GM19468 (cell line): Measurements from ENCODE around the gene C20orf202.

Experiments used
- ATAC-seq: cut with Tn5 transposase; IDR thresholded peaks from one replicate; pipeline ENCODE4 v1.9.1; 2021; ENCODE audit warnings: mild to moderate bottlenecking, moderate library complexity, moderate number of reproducible peaks; ENCODE audit not compliant: unreplicated experiment; ENCODE audit errors: extremely low read depth

The C20orf202 gene

DNA sequence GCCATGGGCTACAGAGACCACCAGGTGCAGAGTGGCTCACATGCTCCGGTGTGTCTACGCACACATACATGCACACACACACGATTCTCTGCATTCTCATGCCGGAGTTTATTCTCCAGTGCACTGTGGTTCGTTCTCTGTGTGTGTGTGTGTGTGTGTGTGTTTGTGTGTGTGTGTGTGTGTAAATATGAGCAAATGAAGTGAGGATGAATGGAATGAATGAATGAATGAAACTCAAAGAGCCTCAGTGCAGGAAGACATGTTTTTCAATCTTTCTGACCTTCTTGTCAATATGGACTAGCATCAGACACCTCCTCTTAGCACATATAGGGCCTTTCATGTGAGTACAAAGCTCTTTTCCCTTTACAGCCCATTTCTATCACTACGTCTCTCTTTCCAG lies 20.1 kb upstream of the C20orf202 start:
- no peak for ATAC-seq

DNA sequence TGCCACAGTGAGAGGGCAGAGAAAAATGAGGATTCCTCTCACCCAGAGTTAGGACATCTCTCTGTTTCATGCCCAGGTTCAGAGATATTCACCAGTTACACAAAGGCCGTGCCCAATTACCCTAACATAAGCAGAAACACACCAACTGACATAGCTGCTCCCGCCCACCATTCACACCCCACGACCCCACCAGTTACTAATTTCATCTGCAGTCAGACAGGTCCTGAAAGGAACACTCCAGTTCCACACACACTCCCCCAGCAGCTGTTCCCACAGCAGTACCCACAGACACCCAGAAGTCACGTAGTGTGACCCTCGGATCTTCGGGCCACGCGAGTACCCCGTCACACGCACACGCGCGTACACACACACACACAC lies 19.0 kb upstream of the C20orf202 start:
- no peak for ATAC-seq

DNA sequence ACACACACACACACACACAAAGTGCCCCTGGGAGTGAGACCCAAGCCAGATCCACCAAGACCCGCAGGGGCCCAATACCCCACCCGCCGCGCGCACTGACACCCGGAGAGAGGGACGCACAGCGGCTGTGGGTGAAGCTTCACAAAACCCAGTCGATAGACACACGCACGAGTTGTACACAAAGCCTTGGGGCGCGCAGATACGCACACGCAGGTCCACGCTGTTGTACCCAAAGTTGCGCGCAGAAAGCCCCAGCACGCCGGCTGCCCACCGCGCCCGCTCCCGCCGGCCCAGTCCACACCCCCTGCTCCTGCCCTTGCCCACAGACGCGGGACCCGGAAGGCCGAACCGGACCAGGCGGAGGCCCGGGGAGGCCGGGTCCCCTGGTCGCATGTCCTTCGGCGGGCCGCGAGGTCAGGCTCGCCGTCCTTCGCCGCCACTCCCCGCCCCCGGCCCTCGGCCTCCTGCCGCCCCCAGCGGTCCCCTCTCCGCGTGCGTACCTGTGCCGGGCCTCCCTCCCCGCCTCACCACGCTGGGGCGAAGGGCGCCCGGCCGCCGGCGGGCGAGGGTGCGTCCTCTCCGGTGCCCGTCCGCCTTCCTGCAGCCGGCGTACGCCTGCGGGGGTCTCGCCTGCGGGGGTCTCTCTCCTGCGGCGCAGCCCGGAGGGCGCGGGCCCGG lies 18.5 kb upstream of the C20orf202 start, which contains the start of gene TMEM74B:
TMEM74B (minus strand) TSS at position 344 of the 678 bp plus-strand sequence. CDS start 1,180 bp downstream, outside the sequence.
- ATAC-seq: no peak

DNA sequence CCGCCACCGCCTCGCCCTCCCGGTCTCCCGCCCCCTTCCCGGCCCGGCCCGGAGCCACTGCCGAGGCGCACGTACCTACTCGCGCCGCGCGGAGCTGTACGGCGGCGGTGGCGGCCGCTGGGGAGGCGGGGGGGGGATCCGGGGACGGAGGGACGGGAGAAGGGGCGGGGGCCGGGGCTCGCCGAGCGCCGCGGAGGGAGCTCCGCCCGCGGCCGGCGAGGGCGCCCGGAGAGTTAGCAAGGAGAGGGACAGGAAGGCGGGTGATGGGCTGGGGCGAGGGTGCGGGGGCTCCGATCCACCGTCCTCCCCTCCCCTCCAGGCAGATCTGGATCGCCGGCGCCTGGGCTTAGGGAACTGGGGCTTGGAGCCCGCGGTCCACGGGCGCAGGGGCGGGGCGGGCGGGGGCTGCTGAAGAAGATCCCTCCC lies 17.9 kb upstream of the C20orf202 start:
- no peak for ATAC-seq

DNA sequence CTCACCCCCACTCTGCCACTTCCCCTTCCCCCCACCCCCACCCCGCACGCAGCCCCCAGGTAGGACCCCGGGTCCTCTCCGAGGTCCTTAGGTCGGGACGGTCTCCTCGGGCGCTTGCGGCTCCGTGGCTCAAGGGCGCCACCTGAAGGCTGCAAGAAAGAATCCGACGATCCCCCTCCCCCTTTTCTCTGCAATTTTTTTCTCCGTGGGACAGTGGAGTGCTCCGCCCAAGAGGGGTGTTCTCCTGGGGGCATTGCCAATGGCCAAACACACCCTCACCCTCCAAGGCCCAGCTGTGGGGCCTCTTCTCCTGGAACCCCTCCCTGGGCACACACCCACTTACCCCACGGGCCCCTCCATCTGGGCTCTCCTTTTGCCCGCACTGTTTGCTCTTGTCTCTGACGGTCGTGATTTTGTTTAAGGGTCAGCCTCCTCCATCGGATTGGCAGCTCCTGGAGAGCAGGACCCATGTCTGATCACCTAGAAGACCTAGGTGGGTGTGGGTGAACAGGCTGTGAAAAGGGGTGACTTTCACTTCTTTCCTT lies 17.4 kb upstream of the C20orf202 start:
- no peak for ATAC-seq

DNA sequence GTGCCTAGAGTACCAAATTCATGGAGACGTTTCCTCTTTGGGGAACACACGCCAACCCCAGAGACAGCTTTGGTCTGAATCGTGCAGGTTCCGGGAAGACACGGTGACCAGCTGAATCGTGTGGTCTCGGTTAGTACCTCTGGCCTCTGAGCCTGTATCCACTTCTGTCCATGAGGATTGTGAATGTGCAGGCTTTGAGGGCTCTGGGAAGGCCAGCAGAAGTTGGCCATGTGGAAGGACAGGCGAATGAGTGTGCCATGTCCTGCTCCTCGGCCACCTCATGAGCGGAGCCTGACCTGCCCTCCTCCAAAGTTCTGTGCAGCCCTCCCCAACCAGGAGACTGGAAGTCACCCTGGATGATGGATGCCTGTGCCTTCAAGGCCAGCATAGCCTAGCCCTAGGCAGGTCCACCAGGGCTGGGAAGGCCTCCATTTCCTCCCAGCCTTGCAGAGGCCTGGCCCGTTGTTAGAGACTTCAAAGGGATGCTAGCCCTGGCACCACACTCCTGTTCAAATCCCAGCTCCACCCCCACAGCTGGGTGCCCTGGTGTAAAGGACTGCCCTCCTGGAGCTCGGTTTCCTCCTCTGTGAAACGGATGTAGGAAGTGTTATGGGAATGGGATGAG lies 16.8 kb upstream of the C20orf202 start:
- ATAC-seq: no peak

DNA sequence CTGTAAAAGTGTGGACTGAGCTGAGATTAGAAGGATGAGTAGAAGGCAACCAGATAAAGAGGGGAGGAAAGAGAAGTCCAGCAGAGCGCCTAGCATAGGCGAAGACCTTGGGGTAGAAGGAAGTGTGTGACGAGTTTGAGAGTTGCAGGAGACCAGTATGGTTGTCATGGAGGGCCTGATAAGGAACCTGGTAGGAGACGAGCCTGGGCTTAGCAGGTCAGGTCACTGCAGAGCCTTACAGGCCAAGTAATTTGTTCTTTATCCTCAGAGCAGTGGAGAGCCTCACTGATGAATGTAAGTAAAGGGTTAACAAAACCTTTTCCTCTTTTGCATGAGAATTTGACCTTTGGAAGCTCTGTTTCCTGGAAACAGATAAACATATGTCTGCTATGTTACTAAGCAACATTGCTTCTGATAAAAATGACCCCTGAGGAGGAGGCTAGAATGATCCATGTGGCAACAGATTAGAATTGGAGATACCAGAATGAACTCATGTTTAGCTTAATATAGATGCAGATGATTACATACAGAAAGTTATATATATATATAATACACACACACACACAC lies 15.6 kb upstream of the C20orf202 start:
- no peak for ATAC-seq

DNA sequence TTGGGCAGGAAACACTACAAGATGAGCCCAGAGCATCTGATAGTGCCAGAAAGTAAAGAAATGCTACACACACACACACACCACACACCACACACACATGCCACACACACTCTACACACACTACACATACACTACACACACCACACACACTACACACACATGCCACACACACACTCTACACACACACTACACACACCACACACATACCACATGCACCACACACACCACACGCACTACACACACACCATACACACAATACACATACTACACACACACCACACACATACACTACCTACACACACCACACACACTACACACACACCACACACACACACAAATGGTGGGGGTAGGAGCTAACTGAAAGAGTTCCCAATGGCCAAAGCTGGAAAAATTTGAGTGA lies 14.9 kb upstream of the C20orf202 start:
- no peak for ATAC-seq

DNA sequence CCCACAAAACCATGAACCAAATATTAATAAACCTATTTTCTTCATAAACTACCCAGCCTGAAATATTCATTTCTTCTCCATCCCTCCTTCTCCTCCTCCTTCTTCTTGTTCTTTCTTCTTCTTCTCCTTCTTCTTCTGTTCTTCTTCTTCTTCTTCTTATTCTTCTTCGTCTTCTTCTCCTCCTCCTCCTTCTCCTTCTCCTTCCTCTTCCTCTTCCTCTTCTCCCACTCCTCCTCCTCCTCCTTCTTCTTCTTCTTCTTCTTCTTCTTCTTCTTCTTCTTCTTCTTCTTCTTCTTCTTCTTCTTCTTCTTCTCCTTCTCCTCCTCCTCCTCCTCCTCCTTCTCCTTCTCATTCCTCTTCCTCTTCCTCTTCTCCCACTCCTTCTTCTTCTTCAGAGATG lies 13.4 kb upstream of the C20orf202 start:
- ATAC-seq: no peak

DNA sequence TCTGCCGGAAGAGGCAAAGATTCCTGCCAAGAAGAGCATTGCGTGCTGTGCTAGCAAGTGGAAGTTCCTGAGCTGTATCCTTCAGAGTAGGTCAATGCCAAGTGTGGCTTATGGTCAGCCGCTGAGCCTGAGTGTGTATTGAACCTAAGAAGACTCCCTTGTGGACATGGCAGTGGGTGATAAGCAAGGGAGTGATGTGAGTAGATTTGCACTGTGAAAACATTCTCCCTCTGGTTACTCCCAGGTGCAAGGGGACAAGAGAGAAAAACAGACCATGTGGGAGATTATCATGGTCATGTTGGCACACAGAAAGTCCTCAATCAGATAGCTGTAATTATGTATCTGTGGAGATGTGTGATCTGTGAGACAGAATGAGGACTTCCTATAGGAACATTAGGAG lies 12.4 kb upstream of the C20orf202 start:
- ATAC-seq: no peak

DNA sequence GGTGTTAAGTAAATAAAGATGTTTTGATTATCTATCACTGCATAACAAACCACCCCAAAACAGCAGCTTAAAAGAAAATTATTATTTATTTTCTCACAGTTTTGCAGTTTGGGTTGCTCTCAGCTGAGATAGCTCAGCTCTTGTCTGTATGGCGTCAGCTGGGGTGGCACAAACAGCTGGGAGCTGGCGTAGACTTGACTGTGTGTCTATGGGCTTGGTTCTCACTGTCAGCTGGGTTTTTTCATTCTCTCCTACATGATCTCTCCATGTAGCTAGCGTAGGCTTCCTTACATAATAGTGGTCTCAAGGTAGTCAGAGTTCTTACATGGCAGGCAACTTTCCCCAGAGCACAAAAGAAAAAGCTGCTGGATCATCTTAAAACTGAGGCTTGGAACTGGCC lies 12.0 kb upstream of the C20orf202 start:
- ATAC-seq: no peak

DNA sequence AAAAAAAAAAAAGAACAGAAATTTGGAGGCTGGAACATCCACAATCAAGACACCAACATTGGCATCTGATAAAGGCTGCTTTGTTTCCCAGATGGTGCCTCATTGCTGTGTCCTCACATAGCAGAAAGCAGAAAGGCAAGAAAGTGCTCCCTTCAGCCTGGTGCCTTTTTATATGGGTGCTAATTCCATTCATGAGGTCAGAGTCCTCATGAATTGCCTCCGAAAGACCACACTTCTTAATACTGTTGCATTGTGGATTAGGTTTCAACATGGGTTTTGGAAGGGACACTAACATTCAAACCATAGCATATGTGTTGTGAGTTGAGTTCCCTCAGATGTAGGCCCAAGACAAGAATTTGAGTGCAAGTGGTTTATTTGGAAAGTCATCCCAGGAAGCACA lies 8.0 kb upstream of the C20orf202 start:
- ATAC-seq: no peak

DNA sequence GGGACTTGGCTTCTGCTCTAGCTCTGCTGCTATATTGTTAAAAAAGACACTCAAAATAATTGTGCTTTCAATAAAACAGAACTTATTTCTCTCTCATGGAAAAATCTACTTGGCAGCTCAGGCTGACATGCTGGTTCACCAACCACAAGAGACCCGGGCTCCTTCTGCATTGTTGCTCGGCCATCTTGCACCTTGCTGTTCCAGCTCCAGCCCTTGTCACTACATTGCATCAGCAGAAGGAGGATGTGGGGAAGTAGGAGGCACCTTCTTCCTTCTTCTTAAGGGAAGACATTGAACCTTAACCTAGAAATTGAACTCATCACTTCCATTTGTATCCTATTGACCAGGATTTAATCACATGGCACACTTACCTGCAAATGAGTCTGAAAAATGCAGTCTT lies 6.6 kb upstream of the C20orf202 start:
- ATAC-seq: no peak

DNA sequence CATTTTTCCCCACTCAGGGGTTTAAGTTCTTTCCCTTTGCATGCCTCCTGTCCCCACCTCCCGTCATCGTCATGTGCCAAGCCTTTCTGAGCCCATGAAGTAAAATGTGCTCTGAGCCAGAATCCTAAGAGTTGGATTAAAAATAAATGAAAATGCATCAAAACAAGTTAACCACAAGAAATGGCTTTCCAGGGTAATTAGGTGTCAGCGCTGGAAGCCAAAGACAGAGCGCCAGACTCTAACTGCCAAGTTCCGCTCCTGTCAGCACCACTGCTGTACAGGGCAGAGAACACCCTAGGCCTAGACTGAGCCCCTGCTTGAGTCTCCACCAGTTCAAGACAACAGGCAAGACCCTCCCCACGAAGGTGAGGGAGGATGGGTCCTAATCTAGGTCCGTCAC lies 5.5 kb upstream of the C20orf202 start:
- ATAC-seq: no peak

DNA sequence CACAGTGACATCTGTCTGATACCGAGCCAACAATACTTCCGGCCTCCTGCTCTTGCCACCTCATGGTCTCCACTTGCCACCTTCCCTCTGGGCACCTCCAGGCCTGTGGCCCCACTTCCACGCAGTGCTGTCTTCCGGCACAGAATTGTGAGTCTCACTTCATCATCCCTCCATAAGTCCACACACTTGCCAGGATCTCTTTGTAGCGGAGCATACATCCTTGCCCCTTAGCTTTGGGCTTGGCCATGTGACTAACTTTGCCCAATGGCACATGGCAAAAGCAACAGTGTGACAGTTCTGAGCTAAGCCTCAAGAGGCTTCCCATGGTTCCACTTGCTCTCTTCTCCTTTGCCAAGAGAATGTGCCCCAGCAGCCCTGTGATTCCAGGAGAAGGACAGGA lies 4.5 kb upstream of the C20orf202 start:
- no peak for ATAC-seq

DNA sequence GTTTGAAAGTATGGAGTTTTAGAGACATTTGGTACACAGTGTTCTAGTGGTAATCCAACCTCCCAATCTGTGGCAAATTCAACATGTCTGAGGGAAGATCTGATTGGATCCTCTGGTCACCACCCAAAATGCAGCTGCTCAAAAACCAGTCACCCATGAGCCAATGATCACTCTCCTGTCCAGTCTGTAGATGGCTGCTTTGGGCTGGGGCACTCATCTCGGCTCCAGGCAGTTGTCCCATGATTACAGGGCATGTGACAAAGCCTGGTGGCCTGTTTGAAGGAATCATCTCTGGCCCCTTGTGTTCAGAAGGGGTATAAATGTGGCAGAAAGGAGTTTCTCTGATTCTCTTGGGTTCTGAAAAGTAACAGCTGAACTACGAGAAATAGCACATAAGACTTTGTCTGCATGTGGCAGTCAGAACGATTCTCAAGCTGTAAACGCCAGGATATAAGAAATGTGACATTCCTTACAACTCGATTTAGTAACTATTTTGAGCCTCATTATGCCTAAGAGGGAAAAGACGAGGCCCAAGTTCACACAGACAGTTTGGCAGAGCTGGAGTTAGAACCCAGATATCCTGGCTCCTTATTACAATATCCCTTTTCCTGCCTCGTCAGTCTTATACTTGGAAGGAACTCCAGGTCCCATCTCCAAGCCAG lies 3.9 kb upstream of the C20orf202 start:
- no peak for ATAC-seq

DNA sequence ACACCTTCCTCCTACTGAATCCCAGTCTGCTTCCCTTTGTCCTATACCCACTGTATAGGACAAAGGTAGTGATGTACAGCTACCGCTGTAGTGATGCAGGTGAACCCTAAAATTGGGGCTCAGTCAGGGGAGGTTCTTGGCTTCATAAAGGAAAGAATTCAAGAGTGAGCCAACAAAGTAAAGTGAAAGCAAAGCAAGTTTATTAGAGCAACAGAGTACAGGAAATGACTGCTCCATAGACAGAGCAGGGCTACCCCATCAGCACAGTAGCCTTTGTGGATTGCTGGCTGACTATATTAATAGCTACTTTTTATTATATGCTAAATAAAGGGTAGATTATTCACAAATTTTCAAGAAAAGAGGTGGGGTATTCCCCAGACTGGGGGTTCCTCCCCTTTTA lies 3.3 kb upstream of the C20orf202 start:
- no peak for ATAC-seq

DNA sequence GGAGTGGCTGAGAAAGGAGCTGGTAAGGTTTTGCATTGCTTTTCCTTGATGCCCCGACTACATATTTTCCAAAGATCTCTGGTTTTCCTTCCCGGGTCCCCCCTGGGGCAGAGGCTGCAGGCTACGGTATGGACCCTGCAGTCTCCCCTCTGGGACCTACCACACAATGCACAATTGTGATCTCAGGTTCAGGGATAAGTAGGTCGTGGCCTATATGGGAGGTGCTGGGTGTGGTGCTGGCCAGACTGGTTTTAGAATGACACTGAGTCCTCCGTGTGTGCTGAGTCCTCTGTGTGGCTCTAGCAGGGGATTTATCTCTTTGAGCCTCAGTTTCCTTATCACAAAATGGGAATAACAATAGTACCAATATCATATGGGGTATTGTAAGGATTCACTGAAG lies 376 bp downstream of the C20orf202 start:
- no peak for ATAC-seq

DNA sequence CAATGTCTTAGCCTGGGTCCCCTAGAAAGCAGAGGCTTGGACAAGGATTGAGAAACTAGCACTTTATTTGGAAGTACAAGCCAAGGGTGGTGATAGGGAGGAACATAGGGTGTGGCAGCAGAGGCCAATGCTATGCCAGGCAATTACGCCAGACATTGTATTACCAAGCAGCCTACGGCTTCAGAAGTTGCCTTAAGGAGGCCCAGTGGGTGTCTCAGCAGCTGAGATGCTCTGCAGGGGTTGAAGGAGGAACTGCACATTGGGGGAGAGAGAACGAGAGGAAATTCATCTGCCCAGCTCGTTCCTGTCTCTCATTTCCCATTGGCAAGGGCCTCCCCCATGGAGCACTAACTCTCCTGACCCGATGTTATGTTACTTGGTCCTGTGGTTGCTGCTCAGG lies 859 bp downstream of the C20orf202 start:
- ATAC-seq: no peak

DNA sequence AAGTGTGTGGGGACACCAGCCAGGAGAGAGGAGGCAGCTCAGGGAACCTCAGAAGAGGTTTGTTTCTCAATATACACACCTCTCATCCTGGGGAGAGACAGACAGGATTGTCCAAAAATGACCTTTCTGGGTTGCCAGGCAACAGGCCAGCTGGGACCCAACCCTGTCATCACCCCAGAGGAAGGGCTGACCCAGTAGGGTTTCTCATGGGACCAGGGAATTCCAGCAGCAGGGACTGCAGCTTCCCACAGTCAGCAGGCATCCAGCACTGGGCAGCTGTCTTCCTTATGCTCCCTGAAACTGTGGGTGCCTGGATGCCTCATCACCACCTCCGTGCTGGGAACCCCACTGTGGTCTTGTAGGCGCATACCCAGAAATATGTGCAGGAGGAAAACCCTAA lies 1.3 kb downstream of the C20orf202 start:
- ATAC-seq: no peak

DNA sequence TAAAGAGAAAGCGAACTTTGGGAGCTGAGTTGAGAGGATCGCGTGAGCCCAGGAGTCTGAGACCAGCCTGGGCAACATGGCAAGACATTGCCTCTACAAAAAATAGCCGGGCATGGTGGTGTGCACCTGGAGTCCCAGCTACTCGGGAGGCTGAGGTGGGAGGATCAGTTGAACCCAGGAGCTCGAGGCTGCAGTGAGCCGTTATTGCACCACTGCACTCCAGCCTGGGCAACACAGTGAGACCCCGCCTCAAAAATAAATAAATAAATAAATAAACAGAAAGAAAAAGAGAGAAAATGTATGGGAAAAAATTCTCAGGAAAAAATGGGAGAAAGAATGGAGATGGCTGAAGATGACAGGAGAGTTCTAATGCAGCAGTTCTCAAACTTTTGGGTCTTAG lies 2.5 kb downstream of the C20orf202 start:
- ATAC-seq: no peak
